Measurements from ENCODE around the gene LCOR. TPM values are rescaled to one million over a fixed set of nuclear protein-coding genes. Genes with fewer than 3 reads are reported as not detected.

The LCOR gene
- total RNA-seq, 4 donors from 2014 or later = 19.8 to 25.1 (median 21.7) TPM

DNA sequence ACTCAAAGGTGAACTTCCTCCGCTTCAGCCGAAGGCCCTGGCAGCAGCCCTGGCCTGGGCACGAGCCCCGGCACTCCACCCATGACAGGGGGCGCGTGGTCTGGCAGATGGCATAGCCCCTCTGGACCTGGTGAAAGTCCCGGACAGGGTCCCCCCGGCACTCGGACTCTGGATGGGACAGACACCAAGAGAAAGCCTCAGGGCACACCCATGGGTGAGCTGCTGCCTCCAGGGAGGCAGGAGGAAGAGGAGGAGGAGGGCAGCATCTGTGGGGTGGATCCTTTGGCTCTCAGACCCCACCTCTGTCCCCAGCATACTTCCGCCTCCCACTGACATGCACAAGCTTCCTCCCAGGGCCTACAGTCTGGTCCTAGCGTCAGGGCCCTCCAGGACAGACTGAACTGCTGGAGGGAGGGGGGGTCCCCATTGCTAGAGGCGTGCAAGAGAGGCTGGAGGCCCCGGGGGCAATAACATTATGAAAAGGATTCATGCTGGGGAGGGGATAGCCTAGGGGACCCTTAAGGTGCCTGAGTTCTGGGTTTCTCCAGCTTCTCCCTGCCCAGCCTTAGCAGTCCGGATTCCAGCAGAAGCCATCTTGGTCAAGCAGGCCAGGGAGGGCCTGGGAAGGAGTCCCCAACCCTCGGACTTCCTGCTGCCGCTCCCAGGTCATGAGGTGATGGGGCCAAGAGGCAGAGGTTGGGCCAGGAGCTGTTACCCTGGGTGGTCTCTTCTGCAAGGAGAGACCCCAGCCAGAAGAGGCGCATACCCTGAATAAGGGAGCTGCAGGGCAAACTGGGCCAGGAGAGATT is 169.3 kb downstream of the LCOR start:
- peaks cover 0 to under 1% (median 0%) of the 10 kb centered on the region in 4 donors for H3K9me3 ChIP-seq
- 77 to 79% methylated on average over 9 to 10 of the region's 17 CpGs for WGBS, 2 donors
- no peak for DNase-seq (ENCODE audit: low spot score in 2 of 2)
- peaks cover 0 to 4% (median 0%) of the 10 kb centered on the region in 4 donors for H3K4me1 ChIP-seq
- no peak for TF ChIP-seq POLR2A (IDR thresholded peaks at IDR 0.05)
- TF ChIP-seq, protein P1, sequence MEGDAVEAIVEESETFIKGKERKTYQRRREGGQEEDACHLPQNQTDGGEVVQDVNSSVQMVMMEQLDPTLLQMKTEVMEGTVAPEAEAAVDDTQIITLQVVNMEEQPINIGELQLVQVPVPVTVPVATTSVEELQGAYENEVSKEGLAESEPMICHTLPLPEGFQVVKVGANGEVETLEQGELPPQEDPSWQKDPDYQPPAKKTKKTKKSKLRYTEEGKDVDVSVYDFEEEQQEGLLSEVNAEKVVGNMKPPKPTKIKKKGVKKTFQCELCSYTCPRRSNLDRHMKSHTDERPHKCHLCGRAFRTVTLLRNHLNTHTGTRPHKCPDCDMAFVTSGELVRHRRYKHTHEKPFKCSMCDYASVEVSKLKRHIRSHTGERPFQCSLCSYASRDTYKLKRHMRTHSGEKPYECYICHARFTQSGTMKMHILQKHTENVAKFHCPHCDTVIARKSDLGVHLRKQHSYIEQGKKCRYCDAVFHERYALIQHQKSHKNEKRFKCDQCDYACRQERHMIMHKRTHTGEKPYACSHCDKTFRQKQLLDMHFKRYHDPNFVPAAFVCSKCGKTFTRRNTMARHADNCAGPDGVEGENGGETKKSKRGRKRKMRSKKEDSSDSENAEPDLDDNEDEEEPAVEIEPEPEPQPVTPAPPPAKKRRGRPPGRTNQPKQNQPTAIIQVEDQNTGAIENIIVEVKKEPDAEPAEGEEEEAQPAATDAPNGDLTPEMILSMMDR (IDR thresholded peaks at IDR 0.05) = no peak
- TF ChIP-seq EP300 (IDR thresholded peaks at IDR 0.05) = no peak
- no peaks in the 10 kb centered on the region for H3K27me3 ChIP-seq
- no peak overlapping the region for H3K27ac ChIP-seq
- no peaks in the 10 kb centered on the region for H3K36me3 ChIP-seq
- no peak overlapping the region for H3K4me3 ChIP-seq

DNA sequence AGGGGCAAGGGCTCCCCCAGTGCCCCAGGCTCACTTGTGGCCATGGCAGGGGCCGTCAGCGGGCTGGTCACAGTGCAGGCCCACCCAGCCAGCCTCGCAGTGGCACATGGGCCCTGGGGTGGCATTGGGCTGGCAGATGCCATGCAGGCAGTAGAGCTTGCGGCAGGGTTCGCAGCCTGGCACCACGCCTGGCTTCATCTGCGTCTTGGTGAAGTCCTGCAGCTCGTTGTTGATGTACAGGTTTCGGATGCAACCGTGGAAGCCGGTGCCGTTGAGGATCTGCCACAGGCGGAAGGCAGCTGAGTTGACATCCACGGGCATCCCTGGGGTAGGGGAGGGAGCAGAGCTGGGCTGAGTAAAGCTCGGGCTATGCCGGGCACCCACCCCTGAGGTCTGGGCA is 170.6 kb downstream of the LCOR start:
- Histone ChIP-seq H3K4me3 (no peak overlapping the region), H3K9me3 (peaks cover 0 to 13% (median 4%) of the 10 kb centered on the region in 4 donors), H3K27me3 (no peaks in the 10 kb centered on the region), H3K36me3 (no peaks in the 10 kb centered on the region), H3K4me1 (no peaks in the 10 kb centered on the region), H3K27ac (no peak overlapping the region)
- TF ChIP-seq, protein P1 (IDR thresholded peaks at IDR 0.05) = no peak
- TF ChIP-seq EP300 (IDR thresholded peaks at IDR 0.05) (no peak), POLR2A (IDR thresholded peaks at IDR 0.05) (no peak)
- WGBS, 2 donors = 92 to 100% methylated on average over 2 to 15 of the region's 16 CpGs
- DNase-seq (ENCODE audit: low spot score in 2 of 2) = no peak

DNA sequence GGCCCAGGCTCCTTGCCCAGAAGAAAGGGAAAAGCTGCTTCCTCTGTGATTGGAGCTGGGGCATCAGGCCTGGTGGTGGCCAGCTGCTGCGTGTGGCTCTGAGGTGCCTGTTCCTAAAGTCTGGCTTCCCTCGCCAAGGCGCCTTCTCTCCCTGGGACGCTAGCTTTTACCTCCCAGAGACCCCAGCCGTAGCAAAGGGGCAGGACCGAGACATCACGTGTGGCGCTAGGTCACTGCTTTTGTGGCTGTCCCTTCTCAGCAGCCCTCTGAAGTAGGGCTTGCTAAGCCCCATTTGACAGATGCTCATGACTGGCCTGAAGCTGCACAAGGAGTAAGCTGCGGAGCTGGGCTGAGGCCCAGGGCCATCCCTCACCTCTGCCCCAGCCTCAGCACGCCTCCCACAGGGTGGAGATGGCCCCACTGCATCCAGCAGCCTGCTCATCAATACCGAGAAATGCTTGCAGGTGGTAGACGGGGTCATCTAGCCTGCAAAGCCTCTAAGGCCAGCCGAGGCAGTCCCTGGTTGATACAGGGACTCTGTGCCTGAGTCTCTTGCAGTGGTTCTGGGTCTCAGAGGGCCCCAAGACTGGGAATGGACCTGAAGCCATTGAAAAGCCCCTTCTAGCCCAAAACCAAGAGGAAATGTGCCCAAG is 171.2 kb downstream of the LCOR start:
- no peaks in the 10 kb centered on the region for H3K4me1 ChIP-seq
- no peak overlapping the region for H3K4me3 ChIP-seq
- no peak overlapping the region for H3K27ac ChIP-seq
- H3K36me3 ChIP-seq = no peaks in the 10 kb centered on the region
- TF ChIP-seq EP300 (IDR thresholded peaks at IDR 0.05) (no peak), POLR2A (IDR thresholded peaks at IDR 0.05) (no peak)
- TF ChIP-seq, protein P1 (IDR thresholded peaks at IDR 0.05) = no peak
- H3K27me3 ChIP-seq = no peaks in the 10 kb centered on the region
- peaks cover 0 to 19% (median 6%) of the 10 kb centered on the region in 4 donors for H3K9me3 ChIP-seq
- DNase-seq (ENCODE audit: low spot score in 2 of 2) = no peak
- WGBS, 2 donors = 94 to 95% methylated on average over 6 to 13 of the region's 13 CpGs

DNA sequence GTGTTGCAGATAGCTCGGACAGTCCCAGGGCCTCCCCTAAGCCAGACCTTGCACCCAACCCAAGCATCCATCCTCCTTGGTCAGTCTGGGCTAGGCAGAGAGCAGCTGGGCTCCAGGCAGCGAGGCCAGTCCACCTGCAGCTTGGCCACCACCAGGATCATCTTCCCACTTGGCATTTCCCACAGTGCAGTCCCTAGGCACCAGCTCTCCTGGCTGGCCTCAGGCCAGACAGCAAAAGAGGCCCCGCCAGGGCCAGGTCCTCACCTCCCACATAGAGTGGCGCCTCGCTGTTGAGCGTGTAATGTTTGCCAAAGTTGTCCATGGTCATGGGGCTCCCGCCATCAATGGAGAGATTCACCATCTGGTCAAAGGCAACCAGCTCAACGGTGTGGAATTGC is 171.7 kb downstream of the LCOR start:
- no peak for DNase-seq (ENCODE audit: low spot score in 2 of 2)
- TF ChIP-seq EP300 (IDR thresholded peaks at IDR 0.05) (no peak), POLR2A (IDR thresholded peaks at IDR 0.05) (no peak)
- TF ChIP-seq, protein P1 (IDR thresholded peaks at IDR 0.05) = no peak
- Histone ChIP-seq H3K27me3 (no peaks in the 10 kb centered on the region), H3K4me3 (no peak overlapping the region), H3K4me1 (no peaks in the 10 kb centered on the region), H3K27ac (no peak overlapping the region), H3K9me3 (peaks cover 0 to 24% (median 6%) of the 10 kb centered on the region in 4 donors), H3K36me3 (no peaks in the 10 kb centered on the region)
- WGBS, 2 donors = 95 to 97% methylated on average over 7 to 8 of the region's 8 CpGs

DNA sequence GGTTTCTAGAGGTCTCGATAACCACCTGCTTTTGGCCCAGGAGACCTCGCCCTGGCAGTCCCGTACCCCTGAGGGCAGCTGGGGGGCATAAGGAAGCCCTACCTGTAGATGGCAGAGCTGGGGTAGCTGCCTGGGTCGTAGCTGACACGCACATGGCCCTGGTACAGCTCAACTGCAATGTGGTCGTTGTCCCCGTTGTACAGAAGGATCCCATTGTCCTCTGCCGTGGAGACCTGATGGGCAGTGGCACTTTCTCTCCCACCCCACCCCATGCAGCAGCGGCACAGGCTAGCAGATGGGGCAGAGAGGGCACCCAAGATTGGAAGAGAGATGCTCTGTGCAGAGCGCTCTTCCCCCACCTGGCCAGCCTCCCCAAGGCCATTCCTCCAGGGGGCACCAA is 172.5 kb downstream of the LCOR start:
- TF ChIP-seq EP300 (IDR thresholded peaks at IDR 0.05) (no peak), POLR2A (IDR thresholded peaks at IDR 0.05) (no peak)
- TF ChIP-seq, protein P1 (IDR thresholded peaks at IDR 0.05) = no peak
- WGBS, 2 donors = 94 to 100% methylated on average over 3 to 8 of the region's 10 CpGs
- Histone ChIP-seq H3K9me3 (peaks cover 0 to 25% (median 6%) of the 10 kb centered on the region in 4 donors), H3K27me3 (no peaks in the 10 kb centered on the region), H3K27ac (no peak overlapping the region), H3K4me3 (no peak overlapping the region), H3K36me3 (no peaks in the 10 kb centered on the region), H3K4me1 (no peaks in the 10 kb centered on the region)
- DNase-seq (ENCODE audit: low spot score in 2 of 2) = no peak
